Glomerular visceral epithelial cell (primary cell): Measurements from ENCODE around the gene LIN52.

Source experiments
- DNase-seq: peaks from one replicate; pipeline ENCODE4 v3.0.0-alpha.2; 2016; ENCODE audit errors: extremely low spot score

The LIN52 gene

GRCh38 chr14:74237441-74237840 lies 152.7 kb downstream of the LIN52 start:
- DNase-seq, result no peak

- no peak for DNase-seq
Observed at GRCh38 chr14:74238974-74239847, 154.5 kb downstream of the LIN52 start, which contains the start of gene VSX2. Gene VSX2 (plus strand): TSS chr14:74239449. CDS start chr14:74239562, 113 bp downstream.

- no peak for DNase-seq
Observed at GRCh38 chr14:74239848-74240793, 155.4 kb downstream of the LIN52 start.

- DNase-seq, result no peak
Observed at GRCh38 chr14:74240794-74241651, 156.3 kb downstream of the LIN52 start.

GRCh38 chr14:74241652-74242017 lies 156.9 kb downstream of the LIN52 start:
- DNase-seq, result no peak

GRCh38 chr14:74242021-74242779 lies 157.4 kb downstream of the LIN52 start:
- DNase-seq, result no peak

- no peak for DNase-seq
Observed at GRCh38 chr14:74242780-74243042, 158.0 kb downstream of the LIN52 start.

GRCh38 chr14:74243051-74243450 lies 158.3 kb downstream of the LIN52 start:
- DNase-seq, result no peak

- no peak for DNase-seq
Observed at GRCh38 chr14:74244115-74244514, 159.4 kb downstream of the LIN52 start.

GRCh38 chr14:74245292-74245691 lies 160.5 kb downstream of the LIN52 start:
- DNase-seq, result no peak

GRCh38 chr14:74246542-74246941 lies 161.8 kb downstream of the LIN52 start:
- DNase-seq, result no peak

- no peak for DNase-seq
Observed at GRCh38 chr14:74248017-74248416, 163.3 kb downstream of the LIN52 start.

GRCh38 chr14:74249433-74250375 lies 164.9 kb downstream of the LIN52 start:
- DNase-seq, result no peak
